T-cell (primary cell): ENCODE results near the gene COL15A1. TPM values are rescaled to one million over a fixed set of nuclear protein-coding genes. Genes with fewer than 3 reads are reported as not detected.
"Not testable (repeated sequence)": the region's sequence is repeated elsewhere in the genome, so short reads cannot be mapped to it uniquely, and the experiment has no call there.

Experiments used
- ATAC-seq, 4 experiments: fragments of 200-7000 bp in 3 of 4; fragments of 150-1000 bp in 1 of 4; cut with Tn5 transposase; replicated peaks in 1 of 4; 1 replicate in 3 of 4; 2 replicates in 1 of 4; pipeline ENCODE4 v1.10.0; 2021; ENCODE audit warnings: moderate library complexity in 3 of 4, mild to moderate bottlenecking in 2 of 4, moderate number of reproducible peaks in 1 of 4
- CTCF ChIA-PET, 2 donors: fragments of 300-600 bp; sonication (Branson Sonifier 250); formaldehyde crosslinking; loops; one replicate each; lab custom pipeline; 2022; ENCODE audit warnings: antibody characterized with exemption in 2 of 2; lab: Charles Lee
- POLR2A ChIA-PET, 2 donors: fragments of 300-600 bp; sonication (Branson Sonifier 250); formaldehyde crosslinking; loops; one replicate each; lab custom pipeline; 2022; ENCODE audit warnings: antibody characterized with exemption in 2 of 2; lab: Charles Lee
- DNase-seq, 35 experiments: peaks; one replicate each; pipeline versions ENCODE4 v3.0.0 to v3.0.0-alpha.2; 2013 to 2023
- H3K27ac ChIP-seq: one replicate; pipeline ENCODE4 v1.5.1; 2013; ENCODE audit warnings: low read length
- H3K27me3 ChIP-seq, 2 experiments: replicated peaks in 1 of 2; 1 replicate in 1 of 2; 2 replicates in 1 of 2; pipeline versions ENCODE4 v1.6.1 to v1.7.0; 2013; ENCODE audit warnings: low read length in 1 of 2, mixed read lengths in 1 of 2; ENCODE audit not compliant: control insufficient read depth in 2 of 2, insufficient read depth in 2 of 2; ENCODE audit errors: extremely low read depth in 1 of 2
- H3K36me3 ChIP-seq, 2 donors: 1 replicate in 1 of 2; 2 replicates in 1 of 2; pipeline versions ENCODE4 v1.6.1 to v1.7.0; 2013; ENCODE audit warnings: low read length in 1 of 2; ENCODE audit not compliant: control insufficient read depth in 2 of 2, insufficient read depth in 1 of 2; ENCODE audit errors: extremely low read depth in 1 of 2
- H3K4me1 ChIP-seq, 2 experiments: 1 replicate in 1 of 2; 2 replicates in 1 of 2; pipeline versions ENCODE4 v1.6.1 to v1.7.0; 2013; ENCODE audit warnings: low read length in 2 of 2, mixed read lengths in 1 of 2; ENCODE audit not compliant: insufficient read depth in 2 of 2, control insufficient read depth in 1 of 2; ENCODE audit errors: extremely low read depth in 1 of 2
- H3K4me3 ChIP-seq, 2 donors: 1 replicate in 1 of 2; 2 replicates in 1 of 2; pipeline versions ENCODE4 v1.5.1 to v1.7.0; 2013; ENCODE audit warnings: mild to moderate bottlenecking in 2 of 2, low read length in 1 of 2, moderate library complexity in 1 of 2; ENCODE audit not compliant: control insufficient read depth in 1 of 2; ENCODE audit errors: extremely low read depth in 1 of 2
- H3K9me3 ChIP-seq: 2 replicates; pipeline ENCODE4 v1.7.0; 2013
- H3K27ac Mint-ChIP-seq, 2 donors: one replicate each; pipeline ENCODE4 v1.8.0; 2020 to 2021; ENCODE audit warnings: mild to moderate bottlenecking in 2 of 2, mixed read lengths in 2 of 2
- H3K27me3 Mint-ChIP-seq, 2 donors: one replicate each; pipeline ENCODE4 v1.8.0; 2021 to 2022; ENCODE audit warnings: mixed read lengths in 2 of 2
- H3K36me3 Mint-ChIP-seq: one replicate; pipeline ENCODE4 v1.8.0; 2021; ENCODE audit warnings: mixed read lengths
- H3K4me1 Mint-ChIP-seq, 3 donors: one replicate each; pipeline ENCODE4 v1.8.0; 2020 to 2022; ENCODE audit warnings: mixed read lengths in 3 of 3, mild to moderate bottlenecking in 1 of 3
- H3K4me3 Mint-ChIP-seq, 3 donors: one replicate each; pipeline ENCODE4 v1.8.0; 2020 to 2022; ENCODE audit warnings: mild to moderate bottlenecking in 3 of 3, mixed read lengths in 3 of 3, moderate library complexity in 3 of 3
- H3K9me3 Mint-ChIP-seq, 3 donors: one replicate each; pipeline ENCODE4 v1.8.0; 2020 to 2022; ENCODE audit warnings: mixed read lengths in 3 of 3
- WGBS: methylation state at CpG from one replicate; pipeline ENCODE4 v1.1.5; 2013; ENCODE audit warnings: missing lambda C conversion rate; ENCODE audit not compliant: insufficient coverage; 5-methylcytosine and 5-hydroxymethylcytosine counted together
- total RNA-seq, 35 experiments: library from RNA in 6 of 35; stranded (reverse) in 6 of 35; fragments of 120-200 nt in 1 of 35; gene quantifications; one replicate each; pipeline versions ENCODE4 v1.2.1 to v1.2.4 and lab custom pipeline; 2013 to 2026

COL15A1 gene
- total RNA-seq, 5 donors from 2014 or later (not counting 1 experiment from before 2014, with no cell fraction given), result 0.15 to 0.20 (median 0.19) TPM; not detected in 2

DNA sequence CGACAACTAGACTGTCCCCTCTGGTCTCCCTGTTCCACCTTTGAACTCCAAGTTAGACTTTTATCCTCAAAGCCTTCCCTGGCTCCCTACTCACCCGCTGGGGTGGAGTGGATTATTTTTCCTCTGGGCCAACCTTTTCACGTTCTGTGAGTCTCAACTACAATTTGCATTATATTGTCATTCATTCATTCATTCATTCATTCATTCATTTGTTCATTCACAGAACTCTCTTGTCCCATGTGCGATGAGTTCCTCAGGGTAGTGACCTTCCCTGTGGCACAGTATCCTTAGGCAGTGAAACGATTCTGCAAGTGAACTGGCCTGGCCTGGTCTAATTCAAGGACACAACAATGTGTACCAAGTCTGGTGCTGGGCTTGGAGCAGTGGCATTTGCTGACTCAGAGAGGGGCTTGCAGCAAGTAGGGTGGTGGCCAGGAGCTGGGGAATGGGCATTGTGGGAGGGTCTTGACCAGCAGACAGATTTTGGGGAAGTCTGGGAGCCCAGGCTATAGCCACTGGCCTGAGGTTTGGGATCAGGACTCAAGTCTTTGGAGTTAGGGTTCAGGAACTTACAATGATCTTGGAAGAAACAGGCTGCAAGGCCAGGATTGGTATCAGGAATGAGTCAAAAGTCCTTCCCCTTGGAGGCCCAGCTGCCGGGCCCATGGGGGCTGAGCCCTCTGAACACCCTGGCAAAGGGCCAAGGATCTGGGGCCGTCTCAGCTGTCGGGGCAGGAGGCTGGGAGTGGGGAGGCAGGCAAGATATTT, 37.2 kb upstream of the COL15A1 start:
- no peak for DNase-seq
- CTCF ChIA-PET, result no interaction called here

DNA sequence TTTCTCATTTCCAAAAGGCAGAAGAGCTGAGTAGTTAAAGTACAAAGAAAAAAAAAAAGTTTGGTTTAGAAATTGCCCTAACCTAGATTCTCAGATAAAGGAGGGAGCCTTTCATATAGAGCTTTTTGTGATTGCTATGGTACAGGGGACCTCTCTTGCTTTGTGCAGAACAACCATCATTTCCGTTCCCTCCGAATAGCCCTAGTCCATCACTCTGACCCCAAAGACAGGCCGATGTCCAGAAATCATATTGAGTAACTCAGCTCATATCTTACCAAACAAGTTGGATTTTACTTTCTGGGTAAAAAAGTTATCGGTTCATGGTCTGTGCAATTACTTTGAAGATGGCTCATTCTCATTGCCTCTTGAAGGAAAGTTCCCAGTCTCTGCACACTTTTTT, 36.7 kb upstream of the COL15A1 start:
- DNase-seq (no peak), ATAC-seq (no peak)
- POLR2A ChIA-PET, result no interaction called here
- Mint-ChIP-seq H3K4me1 (no peaks in the 10 kb centered on the region), H3K27ac (no peak overlapping the region), H3K27me3 (peaks cover 4 to 6% of the 10 kb centered on the region in 2 donors), H3K9me3 (no peaks in the 10 kb centered on the region), H3K4me3 (no peak overlapping the region), H3K36me3 (no peaks in the 10 kb centered on the region)
- no peak overlapping the region for H3K27ac ChIP-seq
- H3K4me3 ChIP-seq, result no peak overlapping the region
- peaks cover 2 to 21% of the 10 kb centered on the region in 2 experiments for H3K27me3 ChIP-seq
- CTCF ChIA-PET, result no interaction called here
- H3K9me3 ChIP-seq, result no peaks in the 10 kb centered on the region
- no peaks in the 10 kb centered on the region for H3K4me1 ChIP-seq
- H3K36me3 ChIP-seq, result no peaks in the 10 kb centered on the region
- WGBS, result 87% methylated on average over 3 of the region's 4 CpGs

More for the DNA sequence above, 37.2 kb upstream of the COL15A1 start:
- Histone ChIP-seq H3K4me1 (no peaks in the 10 kb centered on the region), H3K36me3 (no peaks in the 10 kb centered on the region), H3K27me3 (peaks cover 2 to 21% of the 10 kb centered on the region in 2 experiments), H3K27ac (no peak overlapping the region), H3K9me3 (no peaks in the 10 kb centered on the region), H3K4me3 (no peak overlapping the region)
- Mint-ChIP-seq H3K4me1 (no peaks in the 10 kb centered on the region), H3K27me3 (peaks cover 4 to 6% of the 10 kb centered on the region in 2 donors), H3K27ac (no peak overlapping the region), H3K36me3 (no peaks in the 10 kb centered on the region), H3K4me3 (no peak overlapping the region), H3K9me3 (no peaks in the 10 kb centered on the region)
- ATAC-seq, result no peak
- POLR2A ChIA-PET, result no interaction called here
- 59% methylated on average over 3 of the region's 8 CpGs for WGBS

DNA sequence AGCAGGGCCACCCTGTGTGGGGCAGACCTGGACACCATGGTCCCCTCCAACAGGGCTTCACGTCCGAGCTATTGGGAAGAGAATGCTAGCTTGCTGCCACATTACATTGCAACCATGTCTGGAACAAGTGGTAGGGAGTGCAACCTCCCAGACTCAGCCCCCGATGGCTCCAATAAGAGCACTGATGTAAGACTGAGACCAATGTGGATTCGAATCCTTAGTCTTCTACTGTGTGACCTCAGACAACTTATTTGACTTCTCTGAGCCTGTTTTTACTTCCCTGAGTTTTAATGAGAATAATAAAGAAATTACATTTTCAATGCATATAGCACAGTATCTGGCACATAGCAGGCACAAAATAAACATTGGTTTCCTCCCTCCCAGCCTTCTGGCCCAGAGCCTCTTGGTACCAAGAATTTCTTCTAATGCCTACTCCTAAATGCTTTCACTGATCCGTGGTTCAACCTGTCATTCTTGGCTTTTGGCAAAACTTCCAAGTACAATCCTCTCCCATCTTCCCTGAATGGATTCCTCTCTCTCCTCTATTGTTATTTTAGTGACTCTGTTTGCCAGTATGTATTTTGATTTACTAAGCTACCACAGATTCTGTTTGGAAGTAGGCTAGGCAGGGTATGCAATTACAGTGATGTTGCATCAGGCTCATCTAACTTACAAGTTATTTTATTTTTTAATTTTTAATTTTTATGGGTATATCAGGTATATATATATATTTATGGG, 34.6 kb upstream of the COL15A1 start:
- Histone ChIP-seq H3K27ac (no peak overlapping the region), H3K4me3 (no peak overlapping the region), H3K36me3 (no peaks in the 10 kb centered on the region), H3K27me3 (peaks cover 2 to 16% of the 10 kb centered on the region in 2 experiments), H3K9me3 (no peaks in the 10 kb centered on the region), H3K4me1 (no peaks in the 10 kb centered on the region)
- DNase-seq, result no peak
- H3K4me1 Mint-ChIP-seq, result no peaks in the 10 kb centered on the region
- no peak overlapping the region for H3K27ac Mint-ChIP-seq
- whole genome bisulfite sequencing, result no CpG with 5 or more reads among the region's 5 CpGs
- no peaks in the 10 kb centered on the region for H3K9me3 Mint-ChIP-seq
- no peak for ATAC-seq
- ChIA-PET CTCF (no interaction called here), POLR2A (no interaction called here)
- no peaks in the 10 kb centered on the region for H3K36me3 Mint-ChIP-seq
- H3K4me3 Mint-ChIP-seq, result no peak overlapping the region
- H3K27me3 Mint-ChIP-seq, result peaks cover 2 to 7% of the 10 kb centered on the region in 2 donors

DNA sequence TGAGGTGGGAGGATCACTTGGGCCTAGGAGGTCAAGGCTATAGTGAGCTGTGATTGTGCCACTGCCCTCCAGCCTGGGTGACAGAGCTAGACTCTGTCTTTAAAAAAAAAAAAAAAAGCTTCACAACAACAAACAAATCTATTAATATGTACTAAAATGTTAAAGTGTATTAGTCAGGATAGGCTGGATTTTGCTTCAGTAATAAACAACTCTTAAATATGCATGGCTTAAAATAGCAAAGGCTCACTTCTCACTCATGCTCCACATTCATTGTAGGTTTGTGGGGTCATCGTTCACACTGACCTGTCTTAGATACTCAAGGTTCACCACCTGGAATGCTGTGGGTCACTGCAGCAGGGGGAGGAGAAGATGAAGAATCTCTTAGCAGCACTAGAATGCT, 33.8 kb upstream of the COL15A1 start:
- CTCF ChIA-PET, result no interaction called here
- Mint-ChIP-seq H3K4me1 (no peaks in the 10 kb centered on the region), H3K4me3 (no peak overlapping the region), H3K27me3 (peaks cover 0 to 7% of the 10 kb centered on the region in 2 donors), H3K9me3 (no peaks in the 10 kb centered on the region), H3K36me3 (no peaks in the 10 kb centered on the region), H3K27ac (no peak overlapping the region)
- ATAC-seq (no peak), DNase-seq (no peak)
- Histone ChIP-seq H3K9me3 (no peaks in the 10 kb centered on the region), H3K4me1 (no peaks in the 10 kb centered on the region), H3K27ac (no peak overlapping the region), H3K27me3 (peaks cover under 1 to 12% of the 10 kb centered on the region in 2 experiments), H3K4me3 (no peak overlapping the region), H3K36me3 (no peaks in the 10 kb centered on the region)
- WGBS, result no CpG with 5 or more reads among the region's 1 CpG
- POLR2A ChIA-PET, result no interaction called here

DNA sequence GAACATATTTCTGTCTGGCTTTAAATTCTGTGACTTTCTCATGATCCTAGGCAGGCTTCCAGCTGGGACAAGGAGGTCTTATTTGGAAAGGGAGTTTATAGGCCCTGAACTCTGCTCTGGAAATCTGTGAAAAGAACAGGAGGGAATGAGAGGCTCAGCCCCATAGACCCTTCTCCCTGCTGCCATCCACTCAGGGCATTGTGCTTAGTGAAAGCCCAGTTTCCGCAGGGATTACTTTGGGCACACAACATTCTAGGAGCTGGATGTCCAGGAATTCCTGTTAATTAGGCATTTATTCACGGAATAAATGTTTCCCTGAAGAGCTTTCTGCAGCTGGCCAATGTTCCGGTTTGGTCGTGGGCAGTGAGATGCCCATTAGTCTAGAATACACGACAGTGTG, 32.7 kb upstream of the COL15A1 start:
- DNase-seq (no peak), ATAC-seq (no peak)
- POLR2A ChIA-PET, result no interaction called here
- H3K9me3 ChIP-seq, result no peaks in the 10 kb centered on the region
- no peak overlapping the region for H3K27ac ChIP-seq
- H3K27me3 ChIP-seq, result peaks cover 0 to 12% of the 10 kb centered on the region in 2 experiments
- no peaks in the 10 kb centered on the region for H3K4me1 Mint-ChIP-seq
- no peaks in the 10 kb centered on the region for H3K9me3 Mint-ChIP-seq
- no peak overlapping the region for H3K27ac Mint-ChIP-seq
- CTCF ChIA-PET, result no interaction called here
- peaks cover 0 to 7% of the 10 kb centered on the region in 2 donors for H3K27me3 Mint-ChIP-seq
- 82% methylated on average over 5 of the region's 5 CpGs for WGBS
- H3K4me3 Mint-ChIP-seq, result no peak overlapping the region
- H3K36me3 ChIP-seq, result no peaks in the 10 kb centered on the region
- H3K4me3 ChIP-seq, result no peak overlapping the region
- H3K36me3 Mint-ChIP-seq, result no peaks in the 10 kb centered on the region
- no peaks in the 10 kb centered on the region for H3K4me1 ChIP-seq

DNA sequence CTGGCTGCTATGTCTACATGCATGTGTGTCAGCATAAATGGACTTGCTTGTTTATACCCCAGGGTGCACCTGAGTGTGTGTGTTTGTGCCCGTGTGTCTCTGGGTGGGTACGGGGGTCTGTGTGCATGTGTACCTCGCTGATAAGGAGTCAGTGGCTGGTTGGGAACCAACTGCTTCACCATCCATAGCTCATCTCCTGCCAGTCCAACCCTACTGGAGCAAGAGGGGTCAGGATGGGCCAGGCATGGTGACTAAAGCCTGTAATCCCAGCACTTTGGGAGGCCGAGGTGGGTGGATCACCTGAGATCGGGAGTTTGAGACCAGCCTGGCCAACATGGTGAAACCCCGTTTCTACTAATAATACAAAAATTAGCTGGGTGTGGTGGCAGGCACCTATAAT, 32.0 kb upstream of the COL15A1 start:
- H3K9me3 ChIP-seq, H3K27me3 Mint-ChIP-seq, H3K27ac ChIP-seq, H3K9me3 Mint-ChIP-seq, H3K4me1 ChIP-seq, H3K4me3 ChIP-seq, H3K36me3 ChIP-seq, DNase-seq, H3K36me3 Mint-ChIP-seq, H3K4me3 Mint-ChIP-seq, H3K27ac Mint-ChIP-seq, CTCF ChIA-PET, ATAC-seq, H3K4me1 Mint-ChIP-seq: not testable (repeated sequence)
- peaks cover 0 to 12% of the 10 kb centered on the region in 2 experiments for H3K27me3 ChIP-seq
- POLR2A ChIA-PET, result interaction anchor here in 1 of 2 donors (0.5 kb wide), 1 partner anchor 1431 kb away, joined by 4 read pairs; no protein-coding TSS in a partner anchor
- WGBS, result 83% methylated on average over 2 of the region's 6 CpGs
